Adrenal gland (tissue), 5 donors: ENCODE data around the gene CSPG4.
"Not testable (repeated sequence)": the region's sequence is repeated elsewhere in the genome, so short reads cannot be mapped to it uniquely, and the experiment has no call there.

Source experiments
- POLR2A ChIP-seq, 2 donors: fragments of 450-650 bp; IDR thresholded peaks; one replicate each; pipeline ENCODE4 v1.6.1; 2017; ENCODE audit warnings: antibody characterized with exemption in 2 of 2, mild to moderate bottlenecking in 2 of 2, moderate library complexity in 1 of 2
- TF ChIP-seq, protein P1 (sequence below), 6 experiments: fragments of 450-650 bp in 4 of 6; fragments of 200-600 bp in 2 of 6; sonication (generic) in 1 of 6; IDR thresholded peaks; 1 replicate in 5 of 6; 2 replicates in 1 of 6; pipeline versions ENCODE4 v1.5.1 to v1.8.0; 2016 to 2021; ENCODE audit warnings: antibody characterized with exemption in 6 of 6, mild to moderate bottlenecking in 2 of 6, moderate library complexity in 1 of 6
- donor health status: DM: no; HTN: no; CAD: no.

DNA sequence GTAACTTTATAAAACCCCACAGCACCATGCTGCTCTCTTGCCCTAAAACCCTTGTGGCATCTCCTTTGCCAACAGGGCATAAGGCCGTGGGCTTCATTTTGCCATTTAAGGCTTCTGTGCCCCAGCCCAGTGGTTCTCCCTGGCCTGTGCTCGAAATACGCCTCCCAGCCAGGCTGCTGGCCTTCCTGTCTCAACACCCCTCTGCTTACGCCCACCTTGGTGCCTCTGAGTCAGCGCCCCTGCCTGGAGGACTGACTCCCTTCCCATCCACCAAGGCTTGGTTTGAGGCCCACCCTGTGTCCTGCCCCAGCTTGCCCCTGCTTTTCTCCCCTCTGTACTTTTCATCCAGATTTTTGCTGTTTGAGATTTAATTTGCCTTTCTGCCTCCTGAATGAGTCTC, 1.8 kb downstream of the CSPG4 start:
- TF ChIP-seq, protein P1, sequence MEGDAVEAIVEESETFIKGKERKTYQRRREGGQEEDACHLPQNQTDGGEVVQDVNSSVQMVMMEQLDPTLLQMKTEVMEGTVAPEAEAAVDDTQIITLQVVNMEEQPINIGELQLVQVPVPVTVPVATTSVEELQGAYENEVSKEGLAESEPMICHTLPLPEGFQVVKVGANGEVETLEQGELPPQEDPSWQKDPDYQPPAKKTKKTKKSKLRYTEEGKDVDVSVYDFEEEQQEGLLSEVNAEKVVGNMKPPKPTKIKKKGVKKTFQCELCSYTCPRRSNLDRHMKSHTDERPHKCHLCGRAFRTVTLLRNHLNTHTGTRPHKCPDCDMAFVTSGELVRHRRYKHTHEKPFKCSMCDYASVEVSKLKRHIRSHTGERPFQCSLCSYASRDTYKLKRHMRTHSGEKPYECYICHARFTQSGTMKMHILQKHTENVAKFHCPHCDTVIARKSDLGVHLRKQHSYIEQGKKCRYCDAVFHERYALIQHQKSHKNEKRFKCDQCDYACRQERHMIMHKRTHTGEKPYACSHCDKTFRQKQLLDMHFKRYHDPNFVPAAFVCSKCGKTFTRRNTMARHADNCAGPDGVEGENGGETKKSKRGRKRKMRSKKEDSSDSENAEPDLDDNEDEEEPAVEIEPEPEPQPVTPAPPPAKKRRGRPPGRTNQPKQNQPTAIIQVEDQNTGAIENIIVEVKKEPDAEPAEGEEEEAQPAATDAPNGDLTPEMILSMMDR (IDR thresholded peaks at IDR 0.05) = not testable (repeated sequence)
- TF ChIP-seq POLR2A (IDR thresholded peaks at IDR 0.05) = not testable (repeated sequence)
